ENCODE results near the gene RETREG1.

Gene RETREG1

DNA sequence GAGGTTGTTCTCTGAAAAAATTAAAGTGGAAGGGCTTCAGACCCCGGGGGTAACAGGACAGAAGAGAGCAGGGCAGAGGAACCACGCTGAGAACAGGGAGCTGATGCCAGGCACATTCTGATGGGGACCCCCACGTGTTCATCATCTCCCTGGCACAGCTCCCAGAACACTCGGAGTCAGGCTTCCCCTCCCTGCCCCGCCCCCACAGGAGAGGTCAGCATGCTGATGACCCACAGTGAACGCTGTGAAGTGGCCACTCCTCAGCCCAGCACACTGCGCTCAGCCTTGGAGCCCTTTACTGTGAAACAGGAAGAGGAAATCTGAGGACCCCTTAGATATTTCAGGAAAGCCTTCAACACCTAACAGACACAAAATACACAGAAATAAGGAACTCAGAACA, 16.4 kb downstream of the RETREG1 start:
- no peaks in the 10 kb centered on the region for H3K79me2 ChIP-seq (ENCODE audit: insufficient read depth, low read length)
- H3K27me3 ChIP-seq (ENCODE audit: insufficient read depth, low read length, poor library complexity, severe bottlenecking): no peaks in the 10 kb centered on the region
- no peak overlapping the region for H3K4me3 ChIP-seq (ENCODE audit: low read length, poor library complexity, severe bottlenecking)
- no peaks in the 10 kb centered on the region for H3K9me2 ChIP-seq (replicated peaks; ENCODE audit: low read depth, low read length)
- H3K9me3 ChIP-seq (ENCODE audit: insufficient read depth, low read depth, low read length): no peaks in the 10 kb centered on the region
- H3K36me3 ChIP-seq (ENCODE audit: insufficient read depth, low read length): no peaks in the 10 kb centered on the region
- H4K20me1 ChIP-seq (ENCODE audit: insufficient read depth, low read length, poor library complexity, severe bottlenecking): no peaks in the 10 kb centered on the region
- no peaks in the 10 kb centered on the region for H3K4me1 ChIP-seq (ENCODE audit: insufficient read depth, low read length, poor library complexity, severe bottlenecking)
- H3K4me2 ChIP-seq (ENCODE audit: low read depth, low read length, poor library complexity, severe bottlenecking): no peak overlapping the region
- TF ChIP-seq, protein P1, sequence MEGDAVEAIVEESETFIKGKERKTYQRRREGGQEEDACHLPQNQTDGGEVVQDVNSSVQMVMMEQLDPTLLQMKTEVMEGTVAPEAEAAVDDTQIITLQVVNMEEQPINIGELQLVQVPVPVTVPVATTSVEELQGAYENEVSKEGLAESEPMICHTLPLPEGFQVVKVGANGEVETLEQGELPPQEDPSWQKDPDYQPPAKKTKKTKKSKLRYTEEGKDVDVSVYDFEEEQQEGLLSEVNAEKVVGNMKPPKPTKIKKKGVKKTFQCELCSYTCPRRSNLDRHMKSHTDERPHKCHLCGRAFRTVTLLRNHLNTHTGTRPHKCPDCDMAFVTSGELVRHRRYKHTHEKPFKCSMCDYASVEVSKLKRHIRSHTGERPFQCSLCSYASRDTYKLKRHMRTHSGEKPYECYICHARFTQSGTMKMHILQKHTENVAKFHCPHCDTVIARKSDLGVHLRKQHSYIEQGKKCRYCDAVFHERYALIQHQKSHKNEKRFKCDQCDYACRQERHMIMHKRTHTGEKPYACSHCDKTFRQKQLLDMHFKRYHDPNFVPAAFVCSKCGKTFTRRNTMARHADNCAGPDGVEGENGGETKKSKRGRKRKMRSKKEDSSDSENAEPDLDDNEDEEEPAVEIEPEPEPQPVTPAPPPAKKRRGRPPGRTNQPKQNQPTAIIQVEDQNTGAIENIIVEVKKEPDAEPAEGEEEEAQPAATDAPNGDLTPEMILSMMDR (conservative IDR thresholded peaks at IDR 0.05; ENCODE audit: low read length): no peak
- no peak for TF ChIP-seq EZH2phosphoT487 (IDR thresholded peaks at IDR 0.05; ENCODE audit: borderline replicate concordance)
- no peaks in the 10 kb centered on the region for H3F3A ChIP-seq (ENCODE audit: low read depth)
- no peak overlapping the region for H3K9ac ChIP-seq (ENCODE audit: low read depth, low read length, poor library complexity, severe bottlenecking)
- no peak overlapping the region for H2AFZ ChIP-seq (ENCODE audit: low read length)

DNA sequence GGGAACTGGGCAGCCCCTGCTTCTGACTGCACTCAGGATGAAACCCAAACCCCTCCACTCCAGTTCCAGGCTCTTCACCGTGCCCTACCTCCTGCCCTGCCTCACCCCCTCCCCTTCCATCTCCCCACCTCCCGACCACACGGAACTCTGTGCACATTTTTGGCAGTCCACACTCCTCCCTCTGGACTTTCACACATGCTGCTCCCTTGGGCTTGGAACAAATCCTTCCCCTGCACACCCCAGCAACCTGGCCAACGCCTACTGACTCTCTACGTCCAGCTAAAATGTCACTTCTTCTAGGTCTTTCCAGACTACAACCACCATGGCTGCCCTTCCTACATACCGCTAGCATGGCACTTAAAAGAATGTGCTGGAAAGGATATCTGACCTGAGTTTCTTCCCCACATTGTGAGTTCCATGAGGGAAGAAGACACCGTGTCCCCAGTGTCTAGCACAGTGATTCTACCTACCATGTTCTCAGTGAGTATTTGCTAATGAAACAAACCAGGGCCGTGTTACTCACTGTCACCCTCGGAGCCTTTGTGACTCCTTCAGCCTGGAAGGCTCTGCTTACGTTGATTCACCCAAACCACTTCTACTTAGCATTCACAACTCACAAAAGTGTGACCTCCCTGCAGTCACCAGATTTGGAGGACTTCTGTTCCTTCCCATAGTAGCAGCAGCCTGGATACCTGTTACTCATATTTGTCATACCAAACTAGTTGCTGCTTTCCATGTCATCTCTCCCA, 18.7 kb downstream of the RETREG1 start:
- Histone ChIP-seq H3K27me3 (ENCODE audit: insufficient read depth, low read length, poor library complexity, severe bottlenecking) (no peaks in the 10 kb centered on the region), H4K20me1 (ENCODE audit: insufficient read depth, low read length, poor library complexity, severe bottlenecking) (no peaks in the 10 kb centered on the region), H3K4me1 (ENCODE audit: insufficient read depth, low read length, poor library complexity, severe bottlenecking) (no peaks in the 10 kb centered on the region), H3K9ac (ENCODE audit: low read depth, low read length, poor library complexity, severe bottlenecking) (no peak overlapping the region), H3K9me3 (ENCODE audit: insufficient read depth, low read depth, low read length) (no peaks in the 10 kb centered on the region), H3K79me2 (ENCODE audit: insufficient read depth, low read length) (no peaks in the 10 kb centered on the region), H3K36me3 (ENCODE audit: insufficient read depth, low read length) (no peaks in the 10 kb centered on the region), H3K4me3 (ENCODE audit: low read length, poor library complexity, severe bottlenecking) (no peak overlapping the region), H3K4me2 (ENCODE audit: low read depth, low read length, poor library complexity, severe bottlenecking) (no peak overlapping the region), H3K9me2 (replicated peaks; ENCODE audit: low read depth, low read length) (no peaks in the 10 kb centered on the region), H3F3A (ENCODE audit: low read depth) (no peaks in the 10 kb centered on the region), H2AFZ (ENCODE audit: low read length) (no peak overlapping the region)
- no peak for TF ChIP-seq EZH2phosphoT487 (IDR thresholded peaks at IDR 0.05; ENCODE audit: borderline replicate concordance)
- TF ChIP-seq, protein P1 (conservative IDR thresholded peaks at IDR 0.05; ENCODE audit: low read length): no peak

DNA sequence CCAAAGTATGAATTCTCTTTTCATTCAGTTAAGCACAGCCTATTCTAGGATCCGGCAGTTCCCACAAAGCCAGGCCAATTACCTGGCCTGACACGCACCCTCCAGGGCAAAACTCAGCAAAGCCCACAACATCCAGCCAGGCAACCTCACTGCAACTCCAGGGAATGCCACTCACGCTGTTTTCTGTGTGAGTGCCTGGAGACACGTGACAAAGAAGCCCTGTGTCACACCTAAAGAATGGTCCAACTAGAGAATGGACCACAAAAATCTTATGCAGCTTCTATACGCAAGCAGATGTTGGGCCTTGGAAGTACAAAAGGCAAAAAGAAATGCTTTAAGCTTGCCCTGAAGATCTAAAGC, 20.2 kb downstream of the RETREG1 start:
- no peaks in the 10 kb centered on the region for H3K27me3 ChIP-seq (ENCODE audit: insufficient read depth, low read length, poor library complexity, severe bottlenecking)
- no peak overlapping the region for H3K4me2 ChIP-seq (ENCODE audit: low read depth, low read length, poor library complexity, severe bottlenecking)
- H4K20me1 ChIP-seq (ENCODE audit: insufficient read depth, low read length, poor library complexity, severe bottlenecking): no peaks in the 10 kb centered on the region
- H3K79me2 ChIP-seq (ENCODE audit: insufficient read depth, low read length): no peaks in the 10 kb centered on the region
- H3K9ac ChIP-seq (ENCODE audit: low read depth, low read length, poor library complexity, severe bottlenecking): no peak overlapping the region
- no peak overlapping the region for H3K4me3 ChIP-seq (ENCODE audit: low read length, poor library complexity, severe bottlenecking)
- no peaks in the 10 kb centered on the region for H3K4me1 ChIP-seq (ENCODE audit: insufficient read depth, low read length, poor library complexity, severe bottlenecking)
- no peaks in the 10 kb centered on the region for H3K36me3 ChIP-seq (ENCODE audit: insufficient read depth, low read length)
- no peaks in the 10 kb centered on the region for H3F3A ChIP-seq (ENCODE audit: low read depth)
- no peaks in the 10 kb centered on the region for H3K9me3 ChIP-seq (ENCODE audit: insufficient read depth, low read depth, low read length)
- no peaks in the 10 kb centered on the region for H3K9me2 ChIP-seq (replicated peaks; ENCODE audit: low read depth, low read length)
- H2AFZ ChIP-seq (ENCODE audit: low read length): no peak overlapping the region
- no peak for TF ChIP-seq EZH2phosphoT487 (IDR thresholded peaks at IDR 0.05; ENCODE audit: borderline replicate concordance)
- TF ChIP-seq, protein P1 (conservative IDR thresholded peaks at IDR 0.05; ENCODE audit: low read length): no peak
